H1 (cell line): ENCODE measurements around the gene MTTP. TPM values are rescaled to one million over a fixed set of nuclear protein-coding genes. Genes with fewer than 3 reads are reported as not detected.

Source experiments
- JUN ChIP-seq: IDR thresholded peaks from 2 replicates; pipeline ENCODE4 v1.6.1; 2011; ENCODE audit warnings: low read depth, mild to moderate bottlenecking, improper control_type of control experiment, low read length
- MAX ChIP-seq: IDR thresholded peaks from 2 replicates; pipeline ENCODE4 v1.6.1; 2012; ENCODE audit warnings: inconsistent platforms
- PHF8 ChIP-seq: fragments of 200-600 bp; sonication (generic); conservative IDR thresholded peaks from 2 replicates; pipeline ENCODE4 v1.7.1; 2012; ENCODE audit warnings: low read depth, mild to moderate bottlenecking, inconsistent platforms, low read length, moderate library complexity
- RAD21 ChIP-seq, 2 experiments: IDR thresholded peaks in 1 of 2; conservative IDR thresholded peaks in 1 of 2; 2 replicates each; pipeline ENCODE4 v1.6.1; 2011; ENCODE audit warnings: low read depth in 2 of 2, low read length in 2 of 2, improper control_type of control experiment in 1 of 2, inconsistent platforms in 1 of 2, mild to moderate bottlenecking in 1 of 2, moderate library complexity in 1 of 2
- YY1 ChIP-seq: IDR thresholded peaks from 2 replicates; pipeline ENCODE4 v1.6.1; 2011; ENCODE audit warnings: low read depth, mild to moderate bottlenecking, low read length
- polyA plus RNA-seq, 7 experiments: library from polyadenylated mRNA; depleted of rRNA in 3 of 7; stranded (reverse) in 5 of 7; unstranded in 2 of 7; fragments of >200 nt in 5 of 7; fragments of 200-250 nt in 2 of 7; gene quantifications; 1 replicate in 5 of 7; 2 replicates in 1 of 7; 4 replicates in 1 of 7; pipeline versions ENCODE4 v1.2.1 to v1.2.3, GENCODE V29; 2011 to 2013; ENCODE audit warnings: missing spikeins in 2 of 7, mixed read lengths in 2 of 7
- total RNA-seq: library from RNA; stranded (reverse); fragmentation: NEBNext Ultra II Directional; extraction: Animal tissue kit (Norgen Biotek cat#: 25700); gene quantifications from 2 replicates; pipeline ENCODE4 v1.2.1, GENCODE V29; 2021

Gene MTTP
- total and polyA plus RNA-seq, 2 of the 8 experiments (the other 6 are each of a cell fraction or from before 2014, with no cell fraction given) = 0.12 to 0.26 TPM

GRCh38 chr4:99536848-99537247 is 37.8 kb upstream of the MTTP start (continued):
- TF ChIP-seq PHF8 (no peak), YY1 (no peak), JUN (no peak), RAD21 (IDR thresholded peaks at IDR 0.05 in 1 of 2, conservative IDR thresholded peaks at IDR 0.05 in 1 of 2; ENCODE audit: low read depth in 2 of 2, low read length in 2 of 2) (no peak), MAX (no peak)
